ENCODE data around the gene RIPPLY2.
"Not testable (repeated sequence)": the region's sequence is repeated elsewhere in the genome, so short reads cannot be mapped to it uniquely, and the experiment has no call there.

The RIPPLY2 gene

DNA sequence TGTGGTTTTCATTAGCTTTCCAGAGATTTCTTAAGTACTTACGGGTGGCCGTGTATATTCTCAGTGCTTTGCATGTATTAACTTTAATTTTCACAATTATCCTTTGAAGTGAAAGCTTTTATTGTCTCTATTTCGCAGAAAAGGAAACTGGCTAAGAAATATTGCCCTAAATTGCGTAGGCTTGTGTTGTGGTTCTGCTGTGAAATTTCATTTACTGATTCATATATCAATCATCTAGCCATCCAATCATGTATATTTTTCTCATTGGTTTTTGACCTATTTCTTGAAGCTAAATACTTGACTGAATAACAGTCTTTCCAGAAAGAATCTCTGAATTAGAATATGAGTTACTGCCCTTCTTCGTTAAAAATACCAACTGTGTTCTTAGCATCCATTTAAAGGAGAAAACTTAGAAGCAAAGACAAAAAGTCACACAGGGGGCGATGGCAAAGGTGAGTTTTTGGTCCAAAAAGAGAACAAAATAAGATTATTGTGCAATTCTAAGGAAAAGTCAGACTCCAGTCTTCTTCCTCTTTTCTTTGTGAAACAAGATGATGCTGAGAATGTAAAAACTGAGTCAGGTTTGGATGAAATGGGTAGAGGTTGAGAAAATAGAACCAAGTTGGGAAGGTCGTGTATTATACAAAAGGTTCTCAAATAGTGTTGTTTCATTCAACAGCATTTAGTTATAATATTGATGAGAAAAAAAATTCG is 7.8 kb downstream of the RIPPLY2 start:
- no peak for DNase-seq

DNA sequence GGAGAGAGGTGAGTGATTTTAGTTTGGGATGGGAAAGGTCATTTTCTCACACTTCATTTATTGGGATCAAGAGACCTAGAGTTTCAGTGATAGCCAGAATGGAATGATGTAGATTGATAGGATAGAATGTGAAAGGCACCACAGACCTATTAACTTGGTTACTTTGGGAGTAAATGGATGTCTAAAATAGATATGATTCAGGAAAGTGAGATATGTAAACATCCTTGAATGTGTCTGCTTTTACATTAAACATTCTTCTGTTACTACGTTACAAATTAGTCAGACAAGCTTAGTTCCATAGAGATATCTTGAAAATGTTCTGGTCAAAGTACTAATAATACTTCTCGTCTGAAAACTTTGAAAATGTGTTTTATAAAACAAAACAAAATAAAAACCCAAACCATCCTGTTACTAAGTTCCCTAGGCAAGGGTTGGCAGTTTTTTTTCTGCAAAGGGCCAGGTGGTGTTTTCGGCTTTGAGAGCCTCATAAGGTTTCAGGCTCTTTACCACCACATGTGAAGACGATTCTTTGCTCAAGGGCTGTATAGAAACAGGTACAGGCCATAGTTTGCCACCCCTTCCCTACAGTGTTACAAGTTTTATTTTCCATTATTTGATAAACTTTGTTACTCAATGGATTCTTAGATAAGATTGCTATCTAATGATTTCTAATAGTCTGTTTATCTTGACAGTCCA is 9.8 kb downstream of the RIPPLY2 start:
- DNase-seq = no peak

DNA sequence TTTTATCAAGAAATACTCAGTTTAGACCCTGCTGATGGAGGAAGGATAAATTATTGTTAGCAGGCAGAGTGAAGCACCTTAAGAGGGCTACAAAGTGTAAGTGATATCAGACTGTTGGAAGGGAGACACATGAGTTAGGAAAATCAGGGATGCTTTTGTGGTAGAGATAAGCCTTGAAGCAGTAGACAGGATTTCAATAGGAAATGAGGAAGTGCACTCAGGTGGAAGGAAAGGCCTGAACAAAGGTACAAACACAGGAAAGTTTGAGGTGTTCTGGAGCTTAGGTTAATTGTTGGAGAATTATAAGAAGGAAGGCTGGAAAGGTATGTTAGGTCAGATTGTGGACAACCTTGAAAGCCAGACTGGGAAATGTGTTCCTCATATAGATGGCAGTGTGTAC is 13.9 kb downstream of the RIPPLY2 start:
- DNase-seq = no peak

DNA sequence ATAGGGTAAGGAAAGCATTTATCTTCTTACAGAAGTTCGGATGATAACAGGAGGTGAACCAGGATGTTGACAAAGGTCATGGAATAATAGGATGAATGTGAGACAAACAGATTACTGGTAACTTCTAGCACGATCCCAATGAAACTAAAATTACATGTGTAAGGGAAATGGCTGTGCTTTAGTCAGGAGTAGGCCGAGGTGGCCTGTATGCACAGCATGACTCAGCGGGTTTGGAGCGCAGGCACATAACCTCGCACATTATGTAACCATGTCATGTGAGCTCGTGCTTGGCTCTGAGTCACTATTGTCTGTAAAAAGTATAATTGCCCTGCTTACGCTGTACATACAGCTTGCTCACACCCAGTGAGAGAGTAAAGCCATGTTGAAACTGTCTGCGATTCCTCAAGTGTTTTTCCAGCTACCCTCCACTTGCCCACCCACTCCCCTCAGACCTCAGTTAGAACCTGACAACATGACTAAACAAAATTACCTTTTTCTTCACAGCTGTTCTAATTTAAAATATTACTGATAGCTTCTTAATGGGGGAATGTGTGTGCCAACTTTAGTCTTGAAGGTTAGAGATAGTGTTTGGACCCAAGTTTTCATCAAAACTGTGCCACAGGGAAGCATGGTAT is 14.5 kb downstream of the RIPPLY2 start:
- DNase-seq = no peak

DNA sequence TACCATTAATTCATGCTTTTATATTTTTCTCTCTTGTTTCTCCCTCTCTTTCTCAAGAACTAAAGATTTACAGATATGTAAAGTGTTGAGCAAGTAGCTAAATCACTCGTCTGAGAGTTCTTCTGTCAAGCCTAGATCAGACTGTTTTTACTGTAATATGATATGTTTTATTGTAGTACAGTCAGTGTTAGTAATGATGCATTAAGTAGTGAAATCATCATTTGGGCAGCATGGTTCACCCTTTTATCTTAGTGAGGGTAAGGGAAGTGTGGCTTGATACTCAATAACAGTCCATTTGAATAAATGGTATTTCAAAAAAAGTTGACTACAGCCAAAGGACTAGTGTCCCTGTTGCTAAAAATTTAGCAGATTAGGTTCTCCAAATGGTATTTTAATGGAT is 15.5 kb downstream of the RIPPLY2 start:
- no peak for DNase-seq

DNA sequence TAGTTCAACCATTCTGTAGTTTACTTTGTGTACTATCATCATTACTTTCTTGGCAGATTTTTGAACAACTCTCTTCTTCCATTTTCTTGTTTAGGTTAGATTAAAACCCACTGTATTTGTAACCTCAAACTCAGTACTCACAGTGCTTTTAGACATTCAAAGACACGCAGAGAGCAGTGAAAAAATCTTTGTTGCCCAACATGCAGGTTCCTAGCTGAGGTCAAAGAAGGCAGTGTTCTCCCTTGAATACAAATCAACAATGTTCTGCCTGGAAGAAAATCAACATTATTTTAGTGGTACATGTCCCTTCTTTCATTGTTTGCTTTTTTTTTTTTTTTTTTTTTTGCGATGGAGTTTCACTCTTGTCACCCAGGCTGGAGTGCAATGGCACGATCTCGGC is 17.5 kb downstream of the RIPPLY2 start:
- DNase-seq = no peak

DNA sequence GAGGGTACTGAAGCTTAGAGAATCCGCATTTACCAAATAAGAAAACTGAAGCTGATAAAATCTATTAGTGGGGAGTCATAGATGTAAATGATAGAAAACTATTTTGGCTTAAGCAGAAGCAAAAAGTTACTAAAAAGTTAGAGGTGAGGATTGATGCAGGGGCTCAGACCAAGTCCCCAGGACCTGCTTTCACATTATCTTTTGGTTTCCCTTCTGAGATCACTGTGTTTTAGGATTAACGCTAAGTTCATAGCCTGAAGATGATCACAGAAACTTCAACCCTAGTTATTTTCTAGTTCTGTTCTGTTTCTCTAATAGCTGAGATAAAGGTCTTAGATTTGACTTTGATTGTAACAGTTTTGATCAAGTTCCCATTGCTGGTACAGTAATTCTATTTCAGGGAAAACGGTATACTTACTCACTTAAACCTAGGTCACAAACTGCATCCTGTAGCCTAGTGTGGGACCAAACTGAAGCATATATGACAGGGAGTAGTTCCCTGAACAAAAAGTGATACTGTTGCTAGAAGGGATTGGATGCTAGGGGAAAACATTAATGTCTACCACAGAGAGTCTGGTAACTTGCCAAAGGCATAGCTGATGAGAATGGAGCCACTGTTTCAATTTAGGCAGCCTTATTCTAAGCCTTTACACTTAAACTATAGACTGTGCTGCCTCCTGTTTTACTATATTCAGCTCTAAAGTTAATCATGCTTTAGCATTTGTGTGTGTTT is 19.4 kb downstream of the RIPPLY2 start:
- DNase-seq = no peak

DNA sequence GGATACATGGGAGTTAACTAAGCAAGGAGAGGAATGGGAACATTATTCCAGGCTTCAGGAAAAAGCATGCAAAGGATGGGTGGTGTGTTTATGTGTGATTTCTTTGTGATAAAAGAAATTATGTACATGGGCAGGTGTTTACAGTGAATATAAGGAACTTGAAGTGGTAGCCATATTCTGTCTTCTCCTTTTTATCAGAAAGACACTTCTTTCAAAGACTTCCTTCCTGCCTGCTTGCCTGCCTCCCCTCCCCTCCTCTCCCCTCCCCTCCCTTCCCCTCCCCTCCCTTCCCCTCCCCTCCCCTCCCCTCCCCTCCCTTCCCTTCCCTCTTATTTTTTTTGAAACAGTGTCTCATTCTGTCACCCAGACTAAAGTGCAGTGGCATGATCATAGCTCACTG is 20.7 kb downstream of the RIPPLY2 start:
- DNase-seq = no peak

DNA sequence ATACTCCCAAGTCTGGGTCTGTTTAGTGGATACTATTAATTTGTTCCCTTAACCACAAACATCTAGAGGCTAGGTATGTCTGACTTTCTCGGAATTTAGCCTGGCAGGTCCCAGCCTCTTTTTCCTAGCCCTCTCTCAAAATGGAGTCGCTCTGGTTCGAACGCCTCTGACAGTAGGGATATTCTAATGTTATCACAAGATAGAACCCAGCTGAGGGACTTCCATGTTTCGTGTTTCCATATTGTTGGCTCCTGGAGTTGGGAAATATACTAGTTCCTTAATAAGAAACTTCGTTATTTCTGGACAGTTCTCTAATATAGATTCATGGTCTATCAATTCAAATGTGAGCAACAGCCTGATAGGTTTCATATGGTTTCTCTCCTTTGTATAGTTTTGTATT is 22.7 kb downstream of the RIPPLY2 start:
- DNase-seq = no peak

DNA sequence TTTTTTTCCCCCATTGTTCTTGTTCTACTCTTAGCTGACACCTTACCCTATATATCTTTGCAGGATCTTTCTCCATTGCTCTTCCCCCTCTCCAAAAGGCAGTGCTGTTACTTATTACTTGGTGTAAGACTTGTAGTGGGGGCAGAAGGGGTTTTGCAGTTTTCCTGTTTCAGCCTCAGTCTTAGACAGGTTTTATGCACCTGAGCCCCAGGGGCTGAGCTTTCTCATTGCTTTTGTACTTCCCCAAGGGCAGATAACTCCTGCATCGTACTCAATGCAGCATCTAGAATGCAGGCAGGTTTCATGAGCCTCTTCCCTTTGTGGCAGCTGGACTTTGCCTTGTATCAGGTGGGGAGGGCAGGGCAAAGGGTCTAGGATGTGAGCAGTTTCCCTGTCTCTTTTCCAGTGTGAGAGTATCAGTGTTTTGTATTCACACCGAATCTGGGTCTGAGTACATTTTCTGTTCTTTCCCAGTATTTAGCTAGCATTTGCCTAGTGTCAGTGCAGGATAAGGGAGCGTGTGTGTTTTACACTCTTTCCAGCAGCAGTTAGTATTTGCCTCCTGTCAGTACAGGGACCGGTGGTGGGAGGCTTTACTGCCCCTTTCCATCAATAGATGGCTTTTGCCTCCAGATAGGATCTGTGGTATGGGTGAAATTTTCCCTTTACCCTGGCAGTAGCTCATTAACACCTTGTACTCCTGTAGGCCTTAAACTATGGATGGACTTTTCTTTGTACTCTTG is 25.9 kb downstream of the RIPPLY2 start:
- DNase-seq = no peak

DNA sequence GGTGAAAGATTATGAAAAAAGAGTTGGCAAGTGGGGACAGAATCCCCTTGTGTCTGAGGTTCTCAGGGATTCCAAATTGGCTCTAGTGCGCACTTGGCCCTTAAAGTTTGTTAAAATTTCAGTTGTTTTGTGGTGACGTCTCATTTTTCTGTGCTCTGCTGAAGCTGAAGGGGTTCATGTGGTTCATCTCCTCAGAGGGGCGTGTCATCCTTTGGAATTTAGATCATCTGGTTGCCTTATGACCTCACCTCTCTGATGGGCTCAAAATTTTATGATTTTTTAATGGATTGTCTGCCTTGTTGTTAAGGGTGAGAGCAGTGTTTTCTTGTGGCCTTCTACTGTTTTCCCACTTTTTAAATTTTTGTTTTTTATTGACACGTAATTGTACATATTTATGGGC is 26.6 kb downstream of the RIPPLY2 start:
- no peak for DNase-seq

DNA sequence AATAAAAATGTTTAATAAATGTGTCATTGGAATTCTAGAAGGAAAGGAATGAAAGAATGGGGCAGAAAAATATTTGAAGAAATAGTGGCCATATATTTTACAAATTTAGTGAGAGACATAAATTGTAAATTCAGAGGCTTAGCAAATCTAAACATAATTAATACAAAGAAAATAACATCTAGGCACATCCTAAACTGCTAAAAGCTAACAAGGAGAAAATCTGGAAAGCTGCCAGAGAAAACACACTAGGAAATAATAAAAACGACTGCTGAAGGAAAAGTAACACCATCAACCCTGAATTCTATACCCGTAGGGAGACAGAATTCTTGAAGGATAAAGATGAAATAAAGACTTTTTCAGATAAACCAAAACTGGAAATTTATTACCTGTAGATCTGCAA is 30.1 kb downstream of the RIPPLY2 start:
- peak; percentile 4 for DNase-seq

DNA sequence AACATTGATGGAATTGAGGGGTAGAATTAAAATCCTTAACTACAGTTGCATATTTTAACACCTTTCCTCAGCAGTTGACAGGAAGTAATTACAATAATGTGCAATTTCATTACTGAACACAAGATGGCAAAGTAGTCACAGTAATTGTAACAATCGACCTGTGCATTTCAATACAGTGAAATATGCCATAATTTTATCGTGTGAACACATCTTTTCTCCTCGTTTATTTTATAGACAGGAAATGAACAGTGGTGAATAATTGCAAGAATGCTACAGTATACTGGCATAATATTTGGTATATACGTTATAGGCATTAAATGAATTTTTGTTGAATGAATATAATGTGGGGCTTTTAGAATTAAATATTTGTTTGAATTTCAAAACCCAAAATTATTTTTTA is 31.4 kb downstream of the RIPPLY2 start:
- peak; percentile 1 for DNase-seq

DNA sequence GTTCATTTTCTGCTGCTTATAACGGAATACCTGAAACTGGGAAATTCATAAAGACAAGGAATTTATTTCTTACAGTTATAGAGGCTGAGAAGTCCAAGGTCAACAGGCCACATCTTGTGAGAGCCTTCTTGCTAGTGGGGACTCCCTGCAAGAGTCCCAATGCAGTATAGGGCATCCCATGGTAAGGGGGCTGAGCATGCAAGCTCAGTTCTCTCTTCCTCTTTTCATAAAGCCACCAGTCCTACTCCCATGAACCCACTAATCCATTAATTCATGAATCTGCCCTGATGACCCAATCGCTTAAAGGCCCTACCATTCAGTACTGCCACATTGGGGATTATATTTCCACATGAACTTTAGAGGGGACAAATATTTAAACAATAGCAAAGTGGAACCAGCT is 32.8 kb downstream of the RIPPLY2 start:
- DNase-seq = no peak

DNA sequence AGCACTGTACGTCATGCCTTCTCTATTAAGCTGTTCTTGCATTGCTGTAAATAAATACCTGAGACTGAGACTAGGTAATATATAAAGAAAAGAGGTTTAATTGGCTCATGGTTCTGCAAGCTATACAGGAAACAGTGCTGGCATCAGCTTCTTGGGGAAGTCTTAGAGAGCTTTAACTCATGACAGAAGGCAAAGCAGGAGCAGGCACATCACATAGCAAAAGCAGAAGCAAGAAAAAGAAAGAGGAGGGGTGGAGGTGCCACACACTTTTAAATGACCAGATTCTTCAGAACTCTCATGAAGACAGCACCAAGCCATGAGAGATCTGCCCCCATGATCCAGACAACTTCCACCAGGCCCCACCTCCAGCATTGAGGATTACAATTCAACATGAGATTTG is 36.5 kb downstream of the RIPPLY2 start:
- no peak for DNase-seq

DNA sequence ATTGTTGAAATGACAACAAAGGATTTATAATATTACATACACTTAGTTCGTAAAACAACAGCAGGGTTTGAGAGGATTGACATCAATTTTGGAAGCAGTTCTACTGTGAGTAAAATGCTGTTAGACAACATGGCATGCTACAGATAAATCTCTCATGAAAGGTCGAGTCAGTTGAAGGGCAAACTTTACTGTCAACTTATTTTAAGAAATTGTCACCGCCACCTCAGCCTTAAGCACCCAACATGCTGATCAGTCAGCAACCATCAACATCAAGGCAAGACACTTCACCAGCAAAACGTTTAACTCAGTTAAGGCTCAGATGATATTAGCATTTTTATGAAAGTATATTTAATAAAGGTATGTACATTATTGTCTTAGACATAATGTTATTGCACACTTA is 37.4 kb downstream of the RIPPLY2 start:
- no peak for DNase-seq

DNA sequence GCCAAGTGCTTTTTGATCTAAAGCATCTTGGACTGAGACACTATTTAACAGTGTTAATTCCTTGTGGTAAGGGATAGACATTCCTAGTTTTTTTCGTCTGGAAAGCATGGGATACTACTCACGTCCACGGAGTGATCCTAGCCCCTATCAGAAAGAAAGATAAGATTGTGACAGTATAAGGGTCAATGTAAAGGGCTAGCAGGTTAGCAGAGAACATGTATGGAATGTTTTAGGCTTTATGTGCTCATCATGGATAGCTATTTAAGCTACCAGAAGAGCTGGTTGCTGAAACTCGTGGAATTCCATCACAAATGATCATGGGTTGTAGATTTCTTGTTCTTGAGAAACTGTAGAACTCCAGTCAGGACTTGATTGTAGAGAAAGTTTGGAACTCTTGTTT is 38.4 kb downstream of the RIPPLY2 start:
- no peak for DNase-seq

DNA sequence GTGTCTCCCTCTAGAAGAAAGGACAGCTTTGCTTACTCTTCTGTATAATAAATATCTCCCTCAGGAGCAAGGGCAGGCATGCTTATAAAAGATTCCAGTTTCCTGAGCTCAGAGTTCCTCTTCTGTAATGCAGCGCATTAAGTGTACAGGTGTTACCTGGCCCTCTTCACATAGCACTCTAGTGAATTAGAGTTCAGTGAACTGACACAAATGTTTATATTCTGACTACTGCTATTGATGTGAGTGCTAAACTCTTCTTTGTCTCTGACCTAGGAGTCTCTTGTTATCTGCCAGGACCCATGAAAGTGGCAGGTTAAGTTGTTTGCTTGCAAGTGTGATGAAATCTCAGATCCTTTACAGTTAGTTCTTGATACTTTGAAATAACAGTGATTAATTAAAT is 39.9 kb downstream of the RIPPLY2 start:
- DNase-seq = no peak

DNA sequence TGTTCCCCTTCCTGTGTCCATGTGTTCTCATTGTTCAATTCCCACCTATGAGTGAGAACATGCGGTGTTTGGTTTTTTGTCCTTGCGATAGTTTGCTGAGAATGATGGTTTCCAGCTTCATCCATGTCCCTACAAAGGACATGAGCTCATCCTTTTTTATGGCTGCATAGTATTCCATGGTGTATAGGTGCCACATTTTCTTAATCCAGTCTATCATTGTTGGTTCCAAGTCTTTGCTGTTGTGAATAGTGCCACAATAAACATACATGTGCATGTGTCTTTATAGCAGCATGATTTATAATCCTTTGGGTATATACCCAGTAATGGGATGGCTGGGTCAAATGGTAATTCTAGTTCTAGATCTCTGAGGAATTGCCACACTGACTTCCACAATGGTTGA is 43.9 kb downstream of the RIPPLY2 start:
- DNase-seq = not testable (repeated sequence)

DNA sequence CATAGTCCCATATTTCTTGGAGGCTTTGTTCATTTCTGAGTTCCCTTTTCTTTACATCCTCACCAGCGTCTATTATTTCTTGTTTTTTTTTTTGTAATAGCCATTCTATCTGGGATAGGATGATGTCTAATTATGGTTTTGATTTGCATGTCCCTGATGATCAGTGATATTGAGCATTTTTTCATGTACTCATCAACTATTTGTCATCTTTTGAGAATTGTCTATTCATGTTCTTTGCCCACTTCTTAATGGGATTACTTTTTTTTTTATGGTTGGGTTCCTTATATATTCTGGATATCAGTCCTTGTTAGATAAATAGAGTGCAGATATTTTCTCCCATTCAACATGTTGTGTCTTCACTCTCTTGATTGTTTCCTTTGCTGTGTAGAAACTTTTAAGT is 48.5 kb downstream of the RIPPLY2 start:
- DNase-seq = no peak

DNA sequence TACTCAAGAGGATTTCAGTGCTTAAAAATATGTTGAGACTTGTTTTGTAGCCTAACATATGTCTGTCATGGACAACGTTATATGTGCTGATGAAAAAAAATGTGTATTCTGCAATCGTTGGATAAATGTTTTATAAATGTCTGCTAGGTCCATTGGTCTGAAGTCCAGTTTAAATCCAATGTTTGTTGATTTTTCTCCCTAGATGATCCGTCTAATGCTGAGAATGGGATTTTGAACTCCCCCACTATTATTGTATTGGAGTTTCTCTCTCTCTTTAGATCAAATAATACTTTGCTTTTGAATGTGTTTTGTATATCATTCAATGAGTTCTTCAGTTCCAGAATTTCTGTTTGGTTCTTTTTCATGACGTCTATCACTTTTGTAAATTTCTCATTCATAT is 51.2 kb downstream of the RIPPLY2 start:
- DNase-seq = no peak

DNA sequence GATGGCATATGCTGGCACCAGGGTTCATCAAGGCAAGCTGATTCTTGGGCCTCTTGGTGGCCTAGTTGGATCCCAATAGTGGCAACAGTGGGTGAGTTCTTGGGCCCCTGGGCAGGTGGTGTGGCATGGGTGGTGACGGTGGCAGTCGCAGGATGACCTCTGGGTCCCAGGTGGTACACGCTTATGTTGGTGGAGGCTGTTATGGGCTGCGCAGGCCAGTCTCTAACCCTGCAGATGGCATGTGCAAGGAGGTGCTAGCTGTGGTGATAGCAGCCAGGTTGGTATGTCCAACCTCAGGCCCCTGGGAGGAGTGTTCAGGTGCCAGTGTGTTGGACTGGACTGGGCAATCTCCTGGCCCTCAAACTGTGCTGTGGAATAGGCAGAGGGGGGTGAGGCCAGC is 52.5 kb downstream of the RIPPLY2 start:
- DNase-seq = no peak

Measured in NCI-H1092 (cell line).